Fibroblast of lung (primary cell): ENCODE data around the gene CHRM1. TPM values are rescaled to one million over a fixed set of nuclear protein-coding genes. Genes with fewer than 3 reads are reported as not detected.

Source experiments
- DNase-seq, 2 donors: peaks; one replicate each; pipeline versions ENCODE4 v3.0.0 to v3.0.0-alpha.2; 2010; ENCODE audit warnings: low read depth in 2 of 2
- H2AFZ ChIP-seq: 2 replicates; pipeline ENCODE4 v1.5.1; 2012; ENCODE audit warnings: low read length, control low read depth, inconsistent platforms
- H3K27ac ChIP-seq: 2 replicates; pipeline ENCODE4 v1.5.1; 2011; ENCODE audit warnings: low read length, control low read depth; ENCODE audit not compliant: insufficient read depth
- H3K27me3 ChIP-seq: 2 replicates; pipeline ENCODE4 v1.5.1; 2011; ENCODE audit warnings: mild to moderate bottlenecking, low read length; ENCODE audit not compliant: control insufficient read depth, insufficient read depth
- H3K36me3 ChIP-seq: 2 replicates; pipeline ENCODE4 v1.5.1; 2011; ENCODE audit warnings: low read length; ENCODE audit not compliant: control insufficient read depth, insufficient read depth
- H3K4me1 ChIP-seq: 2 replicates; pipeline ENCODE4 v1.5.1; 2011; ENCODE audit warnings: low read length; ENCODE audit not compliant: control insufficient read depth, insufficient read depth; ENCODE audit errors: extremely low read depth
- H3K4me2 ChIP-seq: 2 replicates; pipeline ENCODE4 v1.5.1; 2011; ENCODE audit warnings: low read length, control low read depth; ENCODE audit not compliant: insufficient read depth; ENCODE audit errors: extremely low read depth
- H3K4me3 ChIP-seq, 4 experiments: fragments of 200-600 bp in 1 of 4; sonication (generic) in 1 of 4; replicated peaks in 1 of 4; 2 replicates each; pipeline ENCODE4 v1.5.1; 2011 to 2016; ENCODE audit warnings: low read length in 4 of 4, low read depth in 3 of 4, mild to moderate bottlenecking in 3 of 4, control low read depth in 2 of 4, inconsistent platforms in 1 of 4, mixed read lengths in 1 of 4; ENCODE audit not compliant: insufficient read depth in 1 of 4; ENCODE audit errors: control extremely low read depth in 1 of 4
- H3K79me2 ChIP-seq: 2 replicates; pipeline ENCODE4 v1.5.1; 2012; ENCODE audit warnings: mild to moderate bottlenecking, low read length, inconsistent platforms; ENCODE audit not compliant: control insufficient read depth, insufficient read depth
- H3K9ac ChIP-seq: 2 replicates; pipeline ENCODE4 v1.5.1; 2011; ENCODE audit warnings: mild to moderate bottlenecking, low read length, control low read depth; ENCODE audit not compliant: insufficient read depth
- H3K9me3 ChIP-seq: 2 replicates; pipeline ENCODE4 v1.5.1; 2012; ENCODE audit warnings: low read depth, low read length; ENCODE audit not compliant: control insufficient read depth, insufficient read depth
- H4K20me1 ChIP-seq: 2 replicates; pipeline ENCODE4 v1.5.1; 2011; ENCODE audit warnings: low read length; ENCODE audit not compliant: control insufficient read depth, insufficient read depth; ENCODE audit errors: extremely low read depth
- CTCF ChIP-seq, 2 donors: IDR thresholded peaks in 1 of 2; conservative IDR thresholded peaks in 1 of 2; 1 replicate in 1 of 2; 2 replicates in 1 of 2; pipeline ENCODE4 v1.5.1; 2011 to 2012; ENCODE audit warnings: low read length in 2 of 2, control low read depth in 1 of 2, inconsistent platforms in 1 of 2, low read depth in 1 of 2, mild to moderate bottlenecking in 1 of 2
- EZH2 ChIP-seq: IDR thresholded peaks from 2 replicates; pipeline ENCODE4 v1.5.1; 2012; ENCODE audit warnings: low read length, control low read depth, mild to moderate bottlenecking; ENCODE audit errors: missing control alignments
- polyA plus RNA-seq, 2 donors: library from polyadenylated mRNA; depleted of rRNA in 1 of 2; stranded (reverse) in 1 of 2; unstranded in 1 of 2; fragments of >200 nt; gene quantifications; 2 replicates each; pipeline ENCODE4 v1.2.1, GENCODE V29; 2011 to 2012; ENCODE audit warnings: missing spikeins in 1 of 2
- total RNA-seq: library from RNA; depleted of rRNA; stranded (reverse); fragments of >200 nt; gene quantifications from 2 replicates; pipeline ENCODE4 v1.2.1, GENCODE V29; 2014

Gene CHRM1
- total and polyA plus RNA-seq, 2 donors (not counting 1 experiment from before 2014, with no cell fraction given) = not detected

- H3K4me3 ChIP-seq = no peak overlapping the region
- no peak overlapping the region for H3K4me2 ChIP-seq
- H3K27ac ChIP-seq = no peak overlapping the region
- TF ChIP-seq EZH2 (no peak), CTCF (conservative IDR thresholded peaks at IDR 0.05 in 1 of 2, IDR thresholded peaks at IDR 0.05 in 1 of 2; ENCODE audit: low read depth in 1 of 2, low read length in 2 of 2) (no peak)
- no peaks in the 10 kb centered on the region for H3K27me3 ChIP-seq
- peaks cover 5% of the 10 kb centered on the region for H3K4me1 ChIP-seq
- H4K20me1 ChIP-seq = no peaks in the 10 kb centered on the region
- no peak overlapping the region for H3K9ac ChIP-seq
- no peak for DNase-seq
- no peaks in the 10 kb centered on the region for H3K9me3 ChIP-seq
- H3K79me2 ChIP-seq = no peaks in the 10 kb centered on the region
- H2AFZ ChIP-seq = no peak overlapping the region
- H3K36me3 ChIP-seq = peaks cover 15% of the 10 kb centered on the region
These were observed 28.9 kb downstream of the CHRM1 start for GRCh38 chr11:62892077-62892922.

- H3K27ac ChIP-seq = no peak overlapping the region
- DNase-seq = peak in 1 of 2 donors; percentile 54
- no peak overlapping the region for H3K9ac ChIP-seq
- no peaks in the 10 kb centered on the region for H4K20me1 ChIP-seq
- H3K9me3 ChIP-seq = no peaks in the 10 kb centered on the region
- TF ChIP-seq CTCF (conservative IDR thresholded peaks at IDR 0.05 in 1 of 2, IDR thresholded peaks at IDR 0.05 in 1 of 2; ENCODE audit: low read depth in 1 of 2, low read length in 2 of 2) (no peak), EZH2 (no peak)
- peaks cover 33% of the 10 kb centered on the region for H3K36me3 ChIP-seq
- H3K4me1 ChIP-seq = peaks cover 10% of the 10 kb centered on the region
- H3K27me3 ChIP-seq = no peaks in the 10 kb centered on the region
- no peak overlapping the region for H3K4me3 ChIP-seq
- peaks cover 22% of the 10 kb centered on the region for H3K79me2 ChIP-seq
- no peak overlapping the region for H2AFZ ChIP-seq
- no peak overlapping the region for H3K4me2 ChIP-seq
These were observed 31.4 kb downstream of the CHRM1 start for GRCh38 chr11:62889484-62890437.

GRCh38 chr11:62889126-62889483 is 32.1 kb downstream of the CHRM1 start:
- peaks cover 36% of the 10 kb centered on the region for H3K36me3 ChIP-seq
- H3K4me2 ChIP-seq = no peak overlapping the region
- H3K9ac ChIP-seq = no peak overlapping the region
- H3K27ac ChIP-seq = no peak overlapping the region
- no peak overlapping the region for H3K4me3 ChIP-seq
- H3K4me1 ChIP-seq = peaks cover 12% of the 10 kb centered on the region
- TF ChIP-seq CTCF (conservative IDR thresholded peaks at IDR 0.05 in 1 of 2, IDR thresholded peaks at IDR 0.05 in 1 of 2; ENCODE audit: low read depth in 1 of 2, low read length in 2 of 2) = no peak
- TF ChIP-seq EZH2 = no peak
- no peak overlapping the region for H2AFZ ChIP-seq
- no peaks in the 10 kb centered on the region for H3K9me3 ChIP-seq
- no peaks in the 10 kb centered on the region for H4K20me1 ChIP-seq
- H3K79me2 ChIP-seq = peaks cover 27% of the 10 kb centered on the region
- DNase-seq = no peak
- no peaks in the 10 kb centered on the region for H3K27me3 ChIP-seq
